Esophagus muscularis mucosa (tissue), 3 donors: ENCODE results near the gene CRYGB.
"Not testable (repeated sequence)": the region's sequence is repeated elsewhere in the genome, so short reads cannot be mapped to it uniquely, and the experiment has no call there.

ENCODE experiments used
- CTCF ChIP-seq, 3 experiments: fragments of 200-600 bp in 2 of 3; fragments of 450-650 bp in 1 of 3; sonication (generic) in 2 of 3; IDR thresholded peaks; one replicate each; pipeline ENCODE4 v1.5.1; 2017 to 2019; ENCODE audit warnings: antibody characterized with exemption in 3 of 3, mild to moderate bottlenecking in 2 of 3, moderate library complexity in 1 of 3
- POLR2A ChIP-seq: fragments of 450-650 bp; IDR thresholded peaks from one replicate; pipeline ENCODE4 v1.6.1; 2017; ENCODE audit warnings: antibody characterized with exemption, moderate library complexity, mild to moderate bottlenecking, low read depth

- not testable (repeated sequence) for TF ChIP-seq CTCF (IDR thresholded peaks at IDR 0.05); POLR2A
These were observed 47.3 kb downstream of the CRYGB start for GRCh38 chr2:208098701-208099100.
